DND-41 (cell line): Measurements from ENCODE around the gene SLC16A13.

Experiments used
- ATAC-seq: fragments of 200-7000 bp; cut with Tn5 transposase; 3 replicates; pipeline ENCODE4 v1.9.1; 2021; ENCODE audit warnings: low read depth; ENCODE audit not compliant: insufficient read depth
- DNase-seq: peaks from one replicate; pipeline ENCODE4 v3.0.0-alpha.2; 2020
- H2AFZ ChIP-seq: 2 replicates; pipeline ENCODE4 v1.6.0; 2012; ENCODE audit warnings: low read depth, low read length
- H3K27ac ChIP-seq: 2 replicates; pipeline ENCODE4 v1.5.1; 2012; ENCODE audit warnings: low read length, inconsistent platforms
- H3K27me3 ChIP-seq: fragments of 200-600 bp; sonication (generic); 2 replicates; pipeline ENCODE4 v1.6.0; 2012; ENCODE audit warnings: low read length, mild to moderate bottlenecking, inconsistent platforms; ENCODE audit not compliant: insufficient read depth, poor library complexity
- H3K36me3 ChIP-seq: 2 replicates; pipeline ENCODE4 v1.5.1; 2012; ENCODE audit warnings: low read length, inconsistent platforms; ENCODE audit not compliant: insufficient read depth
- H3K4me1 ChIP-seq: 2 replicates; pipeline ENCODE4 v1.5.1; 2012; ENCODE audit warnings: mild to moderate bottlenecking, low read length; ENCODE audit not compliant: insufficient read depth
- H3K4me2 ChIP-seq: 2 replicates; pipeline ENCODE4 v1.6.0; 2012; ENCODE audit warnings: mild to moderate bottlenecking, moderate library complexity, low read length, inconsistent platforms; ENCODE audit not compliant: insufficient read depth
- H3K4me3 ChIP-seq, 2 experiments: fragments of 200-600 bp in 1 of 2; shearing (Covaris generic) in 1 of 2; 2 replicates each; pipeline ENCODE4 v1.5.1; 2012 to 2016; ENCODE audit warnings: inconsistent platforms in 2 of 2, low read length in 2 of 2, mild to moderate bottlenecking in 2 of 2, low read depth in 1 of 2, moderate library complexity in 1 of 2
- H3K79me2 ChIP-seq: 2 replicates; pipeline ENCODE4 v1.6.0; 2012; ENCODE audit warnings: low read length, inconsistent platforms; ENCODE audit not compliant: insufficient read depth
- H3K9ac ChIP-seq: 2 replicates; pipeline ENCODE4 v1.6.0; 2012; ENCODE audit warnings: low read depth, mild to moderate bottlenecking, inconsistent platforms, low read length, moderate library complexity
- H3K9me3 ChIP-seq: 2 replicates; pipeline ENCODE4 v1.5.1; 2012; ENCODE audit warnings: low read length, moderate library complexity, mild to moderate bottlenecking, inconsistent platforms; ENCODE audit not compliant: insufficient read depth, severe bottlenecking
- H4K20me1 ChIP-seq: 2 replicates; pipeline ENCODE4 v1.6.0; 2012; ENCODE audit warnings: low read length; ENCODE audit not compliant: insufficient read depth
- CTCF ChIP-seq: IDR thresholded peaks from 2 replicates; pipeline ENCODE4 v1.5.1; 2012; ENCODE audit warnings: borderline replicate concordance, low read length, moderate library complexity, mild to moderate bottlenecking; ENCODE audit not compliant: poor library complexity, severe bottlenecking; ENCODE audit errors: extremely low read depth
- EZH2 ChIP-seq: IDR thresholded peaks from 3 replicates; pipeline ENCODE4 v1.6.1; 2012; ENCODE audit warnings: borderline replicate concordance, low read depth, mild to moderate bottlenecking, moderate library complexity, low read length, inconsistent platforms; ENCODE audit not compliant: severe bottlenecking

Gene SLC16A13

DNA sequence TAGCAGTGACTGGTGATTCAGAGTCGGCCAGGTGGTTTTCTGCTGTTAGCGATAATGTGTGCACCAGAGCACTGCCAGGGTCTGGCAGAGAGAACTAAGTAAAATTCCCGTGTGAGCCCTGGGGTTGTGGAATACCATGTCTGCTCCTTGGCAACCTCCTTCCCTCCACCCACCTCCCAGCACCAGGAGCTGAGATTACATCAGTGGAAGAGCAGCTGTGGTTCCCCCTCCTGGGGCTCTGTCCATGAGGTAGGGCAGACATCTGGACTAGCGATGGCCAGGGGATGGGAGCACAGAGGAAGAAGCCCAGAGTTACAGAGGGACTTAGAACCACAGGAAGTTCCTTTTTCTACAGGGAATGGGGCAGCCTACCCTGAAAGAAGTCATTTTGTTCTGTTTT, 28.4 kb downstream of the SLC16A13 start:
- peaks cover 4% of the 10 kb centered on the region for H3K9me3 ChIP-seq
- no peaks in the 10 kb centered on the region for H3K4me1 ChIP-seq
- TF ChIP-seq EZH2 (no peak), CTCF (no peak)
- no peaks in the 10 kb centered on the region for H3K36me3 ChIP-seq
- DNase-seq (no peak), ATAC-seq (no peak)
- H3K27me3 ChIP-seq: peaks cover 5% of the 10 kb centered on the region
- H3K79me2 ChIP-seq: no peaks in the 10 kb centered on the region
- no peaks in the 10 kb centered on the region for H4K20me1 ChIP-seq
- no peak overlapping the region for H3K4me2 ChIP-seq
- H3K9ac ChIP-seq: no peak overlapping the region
- H2AFZ ChIP-seq: no peak overlapping the region
- H3K27ac ChIP-seq: no peak overlapping the region
- H3K4me3 ChIP-seq: no peak overlapping the region

DNA sequence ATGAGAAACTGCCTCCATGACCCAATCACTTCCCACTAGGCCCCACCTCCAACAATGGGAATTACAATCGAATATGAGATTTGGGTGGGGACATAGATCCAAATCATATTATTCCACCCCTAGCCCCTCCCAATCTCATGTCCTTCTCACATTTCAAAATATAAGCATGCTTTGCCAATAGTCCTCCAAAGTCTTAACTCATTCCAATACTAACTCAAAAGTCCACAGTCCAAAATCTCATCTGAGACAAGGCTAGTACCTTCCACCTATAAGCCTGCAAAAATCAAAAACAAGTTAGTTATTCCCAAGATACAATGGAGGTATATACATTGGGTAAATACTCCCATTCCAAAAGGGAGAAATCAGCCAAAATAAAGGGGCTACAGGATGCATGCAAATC, 31.4 kb downstream of the SLC16A13 start:
- Histone ChIP-seq H3K27ac (no peak overlapping the region), H3K4me2 (no peak overlapping the region), H4K20me1 (no peaks in the 10 kb centered on the region), H3K4me3 (no peak overlapping the region), H3K27me3 (peaks cover 7% of the 10 kb centered on the region), H3K79me2 (no peaks in the 10 kb centered on the region), H3K9me3 (peaks cover 4% of the 10 kb centered on the region), H3K9ac (no peak overlapping the region), H2AFZ (no peak overlapping the region), H3K36me3 (no peaks in the 10 kb centered on the region), H3K4me1 (no peaks in the 10 kb centered on the region)
- TF ChIP-seq EZH2: no peak
- no peak for TF ChIP-seq CTCF
- ATAC-seq (no peak), DNase-seq (no peak)

DNA sequence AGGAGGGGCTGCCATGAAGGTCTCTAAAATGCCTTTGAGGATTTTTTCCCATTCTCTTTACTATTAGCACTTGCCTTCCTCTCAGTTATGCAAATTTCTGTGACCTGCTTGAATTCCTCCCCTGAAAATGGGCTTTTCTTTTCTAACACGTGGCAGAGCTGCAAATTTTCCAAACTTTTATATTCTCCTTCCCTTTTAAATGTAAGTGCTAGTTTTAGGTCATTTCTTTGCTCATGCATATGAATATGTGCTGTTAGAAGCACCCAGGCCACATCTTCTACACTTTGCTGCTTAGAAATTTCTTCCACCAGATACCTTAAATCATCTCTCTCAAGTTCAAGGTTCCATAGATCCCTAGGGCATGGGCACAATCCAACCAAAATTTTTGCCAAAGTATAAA, 32.5 kb downstream of the SLC16A13 start:
- Histone ChIP-seq H3K27me3 (peaks cover 7% of the 10 kb centered on the region), H3K79me2 (no peaks in the 10 kb centered on the region), H3K4me3 (no peak overlapping the region), H4K20me1 (no peaks in the 10 kb centered on the region), H3K36me3 (no peaks in the 10 kb centered on the region), H3K4me2 (no peak overlapping the region), H3K9me3 (peaks cover 4% of the 10 kb centered on the region), H2AFZ (no peak overlapping the region), H3K4me1 (no peaks in the 10 kb centered on the region), H3K9ac (no peak overlapping the region), H3K27ac (no peak overlapping the region)
- TF ChIP-seq EZH2: no peak
- TF ChIP-seq CTCF: no peak
- DNase-seq: no peak
- no peak for ATAC-seq

DNA sequence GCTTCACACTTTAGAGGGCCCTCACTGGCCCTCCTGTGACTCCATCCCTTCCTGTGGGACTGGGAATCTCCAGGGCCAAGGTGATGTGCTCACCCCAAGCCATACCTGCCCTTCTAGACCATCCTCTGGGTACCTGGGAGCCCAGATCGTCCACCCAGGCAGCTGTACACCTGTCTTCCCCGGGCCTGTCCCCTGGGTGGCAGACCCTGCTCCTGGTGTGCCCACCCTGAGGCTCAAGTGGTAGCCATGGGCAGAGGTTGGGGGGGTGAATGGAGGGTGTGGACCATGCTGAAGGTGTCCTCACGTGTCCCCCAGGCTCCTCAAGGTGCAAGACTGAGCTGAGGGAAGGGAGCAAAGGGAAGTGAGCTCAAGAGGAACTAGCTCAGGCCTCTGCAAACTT, 34.9 kb downstream of the SLC16A13 start:
- no peak overlapping the region for H3K27ac ChIP-seq
- no peaks in the 10 kb centered on the region for H3K79me2 ChIP-seq
- H3K4me3 ChIP-seq: no peak overlapping the region
- no peak overlapping the region for H2AFZ ChIP-seq
- no peaks in the 10 kb centered on the region for H4K20me1 ChIP-seq
- H3K9ac ChIP-seq: no peak overlapping the region
- H3K27me3 ChIP-seq: peaks cover 2% of the 10 kb centered on the region
- peaks cover 4% of the 10 kb centered on the region for H3K9me3 ChIP-seq
- TF ChIP-seq CTCF (no peak), EZH2 (no peak)
- H3K36me3 ChIP-seq: no peaks in the 10 kb centered on the region
- DNase-seq (no peak), ATAC-seq (no peak)
- H3K4me2 ChIP-seq: no peak overlapping the region
- no peaks in the 10 kb centered on the region for H3K4me1 ChIP-seq
